22Rv1 (cell line): ENCODE measurements around the gene ARMC5.

Experiments used
- H3K27ac ChIP-seq: fragments of 450-650 bp; 2 replicates; pipeline ENCODE4 v1.5.1; 2017
- ZFX ChIP-seq: fragments of 450-650 bp; IDR thresholded peaks from 2 replicates; pipeline ENCODE4 v1.6.1; 2017; ENCODE audit warnings: antibody characterized with exemption, borderline replicate concordance
- TF ChIP-seq, protein P1 (sequence below): fragments of 450-650 bp; IDR thresholded peaks from 2 replicates; pipeline ENCODE4 v1.5.1; 2017; ENCODE audit warnings: mild to moderate bottlenecking

Gene ARMC5

DNA sequence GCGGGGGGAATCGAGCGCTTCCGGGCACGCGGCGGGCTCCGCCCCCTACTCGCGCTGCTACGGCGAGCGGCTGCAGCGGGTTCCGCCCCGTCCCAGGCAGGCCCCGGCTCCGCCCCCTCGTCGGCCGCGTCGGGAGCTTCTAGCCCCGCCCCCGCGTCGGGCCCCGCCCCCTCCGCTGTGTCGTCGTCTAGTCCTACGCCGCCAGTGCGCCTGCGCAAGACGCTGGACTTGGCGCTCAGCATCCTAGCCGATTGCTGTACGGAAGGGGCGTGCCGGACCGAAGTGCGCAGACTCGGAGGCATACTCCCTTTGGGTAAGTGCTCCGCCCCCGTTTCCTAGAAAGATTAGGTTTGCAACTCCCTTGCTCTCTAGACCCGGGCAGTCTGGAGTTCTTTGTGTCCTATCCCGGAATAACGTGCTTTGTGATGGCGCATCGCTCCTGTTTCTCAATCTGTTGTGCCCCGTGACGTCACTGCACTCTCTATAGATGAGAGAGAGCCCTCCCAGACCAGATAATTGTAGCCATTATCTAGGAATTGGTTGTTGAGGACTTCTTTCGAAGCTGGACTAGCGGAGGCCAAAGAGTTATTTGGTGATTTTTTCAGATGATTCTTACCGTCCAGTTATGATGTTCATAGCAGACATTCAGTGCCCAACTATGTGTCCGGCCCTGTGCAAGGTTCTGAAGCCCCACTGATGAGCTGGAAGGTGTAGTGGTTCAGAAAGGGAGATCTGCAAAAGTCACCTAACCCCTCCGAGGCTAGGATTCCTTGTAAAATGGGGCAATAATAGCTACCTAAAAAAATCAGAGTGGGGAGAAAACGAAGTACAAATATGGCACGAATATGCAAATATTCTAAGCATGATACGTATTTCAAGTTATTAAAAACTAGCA lies 633 bp downstream of the ARMC5 start:
- peak overlapping the region; percentile 91 for H3K27ac ChIP-seq
- TF ChIP-seq, protein P1, sequence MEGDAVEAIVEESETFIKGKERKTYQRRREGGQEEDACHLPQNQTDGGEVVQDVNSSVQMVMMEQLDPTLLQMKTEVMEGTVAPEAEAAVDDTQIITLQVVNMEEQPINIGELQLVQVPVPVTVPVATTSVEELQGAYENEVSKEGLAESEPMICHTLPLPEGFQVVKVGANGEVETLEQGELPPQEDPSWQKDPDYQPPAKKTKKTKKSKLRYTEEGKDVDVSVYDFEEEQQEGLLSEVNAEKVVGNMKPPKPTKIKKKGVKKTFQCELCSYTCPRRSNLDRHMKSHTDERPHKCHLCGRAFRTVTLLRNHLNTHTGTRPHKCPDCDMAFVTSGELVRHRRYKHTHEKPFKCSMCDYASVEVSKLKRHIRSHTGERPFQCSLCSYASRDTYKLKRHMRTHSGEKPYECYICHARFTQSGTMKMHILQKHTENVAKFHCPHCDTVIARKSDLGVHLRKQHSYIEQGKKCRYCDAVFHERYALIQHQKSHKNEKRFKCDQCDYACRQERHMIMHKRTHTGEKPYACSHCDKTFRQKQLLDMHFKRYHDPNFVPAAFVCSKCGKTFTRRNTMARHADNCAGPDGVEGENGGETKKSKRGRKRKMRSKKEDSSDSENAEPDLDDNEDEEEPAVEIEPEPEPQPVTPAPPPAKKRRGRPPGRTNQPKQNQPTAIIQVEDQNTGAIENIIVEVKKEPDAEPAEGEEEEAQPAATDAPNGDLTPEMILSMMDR = no peak
- no peak for TF ChIP-seq ZFX

DNA sequence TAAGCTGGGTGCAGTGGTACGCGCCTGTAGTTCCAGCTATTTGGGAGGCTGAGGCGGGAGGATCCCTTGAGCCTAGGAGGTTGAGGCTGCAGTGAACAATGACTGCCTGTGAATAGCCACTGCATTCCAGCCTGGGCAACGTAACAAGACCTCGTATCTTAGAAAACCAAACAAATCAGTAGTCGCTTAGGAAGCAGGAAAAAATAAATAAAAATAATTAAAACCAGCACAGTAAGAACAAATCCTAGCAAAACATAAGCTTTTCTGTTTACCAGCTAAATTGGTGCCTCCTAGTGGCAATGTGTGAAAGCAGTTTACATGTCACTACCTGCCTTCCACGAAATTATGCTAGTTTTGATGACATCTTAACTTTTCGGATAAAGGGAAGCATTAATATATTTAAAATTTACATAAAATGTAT lies 1.3 kb downstream of the ARMC5 start:
- TF ChIP-seq, protein P1 = peak; percentile 78
- no peak for TF ChIP-seq ZFX
- H3K27ac ChIP-seq = peak overlapping the region; percentile 91

DNA sequence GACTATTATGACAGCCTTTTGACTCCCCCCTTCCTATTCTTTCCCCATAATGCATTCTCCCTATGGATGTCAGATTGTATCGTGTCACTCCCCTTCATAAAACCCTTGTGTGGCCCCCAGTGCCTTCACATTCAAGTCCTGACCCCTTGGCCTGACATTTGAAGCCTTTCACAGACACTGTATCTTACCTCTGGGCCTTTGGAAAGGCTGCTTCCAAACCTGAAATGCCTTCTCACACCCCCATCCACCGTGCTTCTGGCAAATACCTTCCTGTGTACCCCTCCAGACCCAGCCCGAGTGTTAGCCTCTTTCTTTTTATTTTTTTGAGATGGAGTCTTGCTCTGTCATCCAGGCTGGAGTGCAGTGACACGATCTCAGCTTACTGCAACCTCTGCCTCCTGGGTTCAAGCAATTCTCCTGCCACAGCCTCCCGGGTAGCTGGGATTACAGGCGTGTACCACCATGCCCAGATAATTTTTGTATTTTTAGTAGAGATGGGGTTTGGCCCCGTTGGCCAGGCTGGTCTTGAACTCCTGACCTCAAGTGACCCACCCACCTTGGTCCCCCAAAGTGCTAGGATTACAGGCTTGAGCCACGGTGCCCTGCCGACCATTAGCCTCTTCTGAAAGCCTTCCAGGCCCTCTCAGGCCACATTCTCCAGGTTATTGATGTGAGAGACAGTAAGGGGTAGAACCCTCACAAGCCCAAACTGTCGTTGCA lies 2.1 kb downstream of the ARMC5 start:
- TF ChIP-seq, protein P1 = no peak
- TF ChIP-seq ZFX = no peak
- no peak overlapping the region for H3K27ac ChIP-seq

DNA sequence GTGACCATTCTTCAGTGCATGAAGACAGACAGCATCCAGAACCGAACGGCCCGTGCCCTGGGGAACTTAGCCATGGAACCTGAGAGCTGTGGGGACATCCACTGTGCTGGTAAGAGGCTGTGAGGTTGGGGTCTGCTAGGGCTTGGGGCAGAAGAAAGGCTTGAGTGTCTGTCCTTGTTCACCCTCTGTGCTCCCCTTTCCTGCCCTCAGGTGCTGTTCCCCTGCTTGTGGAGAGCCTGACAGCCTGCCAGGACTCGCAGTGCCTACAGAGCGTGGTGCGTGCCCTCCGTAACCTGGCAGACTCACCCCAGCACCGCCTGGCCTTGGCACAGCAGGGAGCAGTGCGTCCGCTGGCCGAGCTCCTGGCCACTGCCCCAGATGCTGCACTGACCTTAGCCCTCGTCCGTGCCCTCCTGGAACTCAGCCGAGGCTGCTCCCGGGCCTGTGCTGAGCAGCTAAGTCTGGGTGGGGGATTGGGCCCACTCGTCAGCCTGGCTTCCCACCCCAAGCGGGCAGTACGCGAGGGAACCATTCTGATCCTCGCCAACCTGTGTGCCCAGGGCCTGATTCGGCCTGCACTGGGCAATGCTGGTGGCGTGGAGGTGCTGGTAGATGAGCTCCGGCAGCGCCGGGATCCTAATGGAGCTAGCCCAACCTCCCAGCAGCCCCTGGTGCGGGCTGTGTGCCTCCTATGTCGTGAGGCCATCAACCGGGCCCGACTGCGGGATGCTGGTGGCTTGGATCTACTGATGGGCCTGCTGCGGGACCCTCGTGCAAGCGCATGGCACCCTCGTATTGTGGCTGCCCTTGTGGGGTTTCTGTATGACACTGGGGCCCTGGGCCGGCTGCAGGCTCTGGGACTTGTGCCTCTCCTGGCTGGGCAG lies 2.9 kb downstream of the ARMC5 start:
- TF ChIP-seq, protein P1 = no peak
- no peak for TF ChIP-seq ZFX
- H3K27ac ChIP-seq = no peak overlapping the region

DNA sequence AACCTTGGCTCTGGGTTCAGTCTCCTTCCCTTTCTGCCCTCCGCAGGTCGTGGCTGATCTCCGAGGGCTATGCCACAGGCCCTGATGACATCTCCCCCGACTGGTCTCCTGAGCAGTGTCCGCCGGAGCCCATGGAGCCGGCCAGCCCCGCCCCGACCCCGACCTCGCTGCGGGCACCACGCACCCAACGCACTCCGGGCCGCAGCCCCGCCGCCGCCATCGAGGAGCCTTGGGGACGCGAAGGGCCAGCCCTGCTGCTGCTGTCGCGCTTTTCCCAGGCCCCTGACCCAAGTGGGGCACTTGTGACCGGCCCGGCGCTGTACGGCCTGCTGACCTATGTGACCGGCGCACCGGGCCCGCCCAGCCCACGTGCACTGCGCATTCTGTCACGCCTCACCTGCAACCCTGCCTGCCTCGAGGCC lies 5.1 kb downstream of the ARMC5 start:
- no peak for TF ChIP-seq ZFX
- TF ChIP-seq, protein P1 = no peak
- no peak overlapping the region for H3K27ac ChIP-seq

DNA sequence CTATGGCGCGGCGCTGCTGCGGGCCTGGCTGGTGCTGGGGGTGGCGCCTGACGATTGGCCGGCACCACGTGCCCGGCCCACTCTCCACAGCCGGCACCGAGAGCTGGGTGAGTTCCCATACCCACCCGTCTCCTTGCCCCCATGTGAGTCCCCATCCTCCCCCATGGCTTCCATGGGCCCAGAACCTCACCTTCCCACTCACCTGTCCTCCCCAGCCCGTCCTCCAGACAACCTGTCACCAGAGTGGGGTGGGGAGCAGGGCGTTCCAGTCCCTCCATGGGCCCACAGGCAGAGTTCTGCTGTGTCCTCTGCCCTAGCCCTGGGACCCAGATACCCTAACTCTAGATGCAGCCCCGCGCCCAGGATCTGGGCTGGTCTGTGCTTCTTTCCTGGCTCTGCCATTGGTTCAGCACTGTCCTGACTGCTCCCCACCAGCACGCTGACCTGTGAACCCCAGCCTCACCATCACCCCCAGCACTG lies 5.5 kb downstream of the ARMC5 start:
- TF ChIP-seq, protein P1 = no peak
- no peak for TF ChIP-seq ZFX
- H3K27ac ChIP-seq = no peak overlapping the region
